Cardiac fibroblast (primary cell): ENCODE data around the gene PARD3B.

Source experiments
- DNase-seq, 2 donors: peaks; one replicate each; pipeline versions ENCODE4 v3.0.0 to v3.0.0-alpha.2; 2010; ENCODE audit warnings: low read depth in 2 of 2
- H3K4me3 ChIP-seq, 2 donors: replicated peaks in 1 of 2; 1 replicate in 1 of 2; 2 replicates in 1 of 2; pipeline ENCODE4 v1.5.1; 2011; ENCODE audit warnings: low read depth in 2 of 2, low read length in 2 of 2, mild to moderate bottlenecking in 2 of 2, moderate library complexity in 1 of 2
- TF ChIP-seq, protein P1 (sequence below): IDR thresholded peaks from one replicate; pipeline ENCODE4 v1.5.1; 2011; ENCODE audit warnings: low read depth, mild to moderate bottlenecking, low read length, inconsistent platforms

Gene PARD3B

DNA sequence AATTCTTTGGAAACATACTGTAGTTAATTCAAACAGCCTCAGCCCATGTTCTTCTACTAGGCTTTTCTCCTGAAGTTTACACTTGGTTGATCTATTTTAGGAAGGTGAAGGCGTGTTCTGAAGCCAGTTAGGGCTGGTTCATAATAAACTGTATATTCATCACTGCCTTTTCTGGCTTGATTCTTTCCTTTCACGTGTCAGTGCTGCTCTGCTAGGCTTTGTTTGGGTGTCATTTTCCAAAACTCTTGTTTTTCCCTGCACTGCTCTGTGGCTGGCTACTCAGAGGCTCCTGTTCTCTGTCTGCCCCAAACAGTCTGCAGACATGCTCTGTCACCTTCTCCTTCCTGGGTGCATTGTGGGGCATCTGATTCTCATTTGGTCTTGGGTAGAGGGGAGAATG is 136.1 kb downstream of the PARD3B start:
- DNase-seq: peak in 1 of 2 donors; percentile 36
- TF ChIP-seq, protein P1, sequence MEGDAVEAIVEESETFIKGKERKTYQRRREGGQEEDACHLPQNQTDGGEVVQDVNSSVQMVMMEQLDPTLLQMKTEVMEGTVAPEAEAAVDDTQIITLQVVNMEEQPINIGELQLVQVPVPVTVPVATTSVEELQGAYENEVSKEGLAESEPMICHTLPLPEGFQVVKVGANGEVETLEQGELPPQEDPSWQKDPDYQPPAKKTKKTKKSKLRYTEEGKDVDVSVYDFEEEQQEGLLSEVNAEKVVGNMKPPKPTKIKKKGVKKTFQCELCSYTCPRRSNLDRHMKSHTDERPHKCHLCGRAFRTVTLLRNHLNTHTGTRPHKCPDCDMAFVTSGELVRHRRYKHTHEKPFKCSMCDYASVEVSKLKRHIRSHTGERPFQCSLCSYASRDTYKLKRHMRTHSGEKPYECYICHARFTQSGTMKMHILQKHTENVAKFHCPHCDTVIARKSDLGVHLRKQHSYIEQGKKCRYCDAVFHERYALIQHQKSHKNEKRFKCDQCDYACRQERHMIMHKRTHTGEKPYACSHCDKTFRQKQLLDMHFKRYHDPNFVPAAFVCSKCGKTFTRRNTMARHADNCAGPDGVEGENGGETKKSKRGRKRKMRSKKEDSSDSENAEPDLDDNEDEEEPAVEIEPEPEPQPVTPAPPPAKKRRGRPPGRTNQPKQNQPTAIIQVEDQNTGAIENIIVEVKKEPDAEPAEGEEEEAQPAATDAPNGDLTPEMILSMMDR: no peak
- no peak overlapping the region for H3K4me3 ChIP-seq

DNA sequence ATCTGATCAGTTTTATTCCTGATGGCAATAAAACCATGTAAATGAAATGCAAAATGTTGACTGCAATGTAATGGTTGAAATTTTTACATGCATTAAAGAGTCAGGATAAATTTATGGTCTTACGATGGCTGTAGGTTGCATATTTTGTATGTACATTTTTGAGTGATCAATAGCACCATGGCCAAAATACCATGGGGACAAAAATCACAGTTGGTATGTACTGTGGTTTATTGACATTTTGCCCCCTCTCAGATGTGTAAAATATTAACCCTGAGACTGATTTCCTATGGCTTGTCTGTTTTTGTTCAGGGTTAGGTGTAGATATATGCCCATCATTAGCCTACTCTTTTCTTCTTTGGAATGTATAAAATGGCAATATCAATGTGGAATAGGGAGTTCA is 138.1 kb downstream of the PARD3B start:
- DNase-seq: no peak
- no peak overlapping the region for H3K4me3 ChIP-seq
- TF ChIP-seq, protein P1: no peak

DNA sequence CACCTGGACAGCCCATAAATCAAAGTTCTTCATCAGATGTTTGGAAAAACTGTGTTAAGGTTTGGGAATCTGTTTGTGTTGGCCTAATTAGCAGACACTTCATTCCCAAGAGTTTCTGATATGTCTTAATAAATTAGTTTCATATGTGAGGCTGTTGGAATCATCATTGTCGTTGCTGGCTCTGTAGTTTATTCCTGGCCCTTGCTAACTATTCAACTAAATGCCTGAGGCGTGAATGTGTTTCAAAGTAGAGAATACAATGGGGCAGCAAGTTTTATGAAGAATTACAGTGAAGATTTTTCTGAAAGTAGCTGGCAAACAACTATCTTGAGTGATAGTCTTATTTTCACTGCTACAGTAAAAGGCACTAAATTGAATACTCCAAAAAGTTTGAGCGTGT is 141.1 kb downstream of the PARD3B start:
- H3K4me3 ChIP-seq: no peak overlapping the region
- TF ChIP-seq, protein P1: no peak
- DNase-seq: no peak

DNA sequence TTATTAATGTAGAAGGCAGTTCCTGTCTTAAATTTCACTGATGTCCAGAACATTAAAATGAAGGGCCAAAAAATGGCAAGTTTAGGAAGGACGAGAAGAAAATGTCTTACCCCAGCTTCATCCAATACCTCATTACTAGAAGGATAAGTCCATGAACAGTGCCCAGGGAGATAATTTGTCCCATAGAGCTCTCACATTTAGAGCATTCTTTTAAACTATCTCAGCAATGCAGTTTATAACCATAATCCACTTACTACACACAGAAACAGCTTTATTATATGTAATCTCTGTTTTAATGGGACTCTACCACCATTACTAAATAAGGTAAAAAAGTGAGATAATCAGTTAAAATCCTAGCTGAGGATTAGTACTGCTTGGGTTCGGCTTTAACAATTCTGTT is 142.5 kb downstream of the PARD3B start:
- no peak for DNase-seq
- no peak overlapping the region for H3K4me3 ChIP-seq
- TF ChIP-seq, protein P1: no peak

DNA sequence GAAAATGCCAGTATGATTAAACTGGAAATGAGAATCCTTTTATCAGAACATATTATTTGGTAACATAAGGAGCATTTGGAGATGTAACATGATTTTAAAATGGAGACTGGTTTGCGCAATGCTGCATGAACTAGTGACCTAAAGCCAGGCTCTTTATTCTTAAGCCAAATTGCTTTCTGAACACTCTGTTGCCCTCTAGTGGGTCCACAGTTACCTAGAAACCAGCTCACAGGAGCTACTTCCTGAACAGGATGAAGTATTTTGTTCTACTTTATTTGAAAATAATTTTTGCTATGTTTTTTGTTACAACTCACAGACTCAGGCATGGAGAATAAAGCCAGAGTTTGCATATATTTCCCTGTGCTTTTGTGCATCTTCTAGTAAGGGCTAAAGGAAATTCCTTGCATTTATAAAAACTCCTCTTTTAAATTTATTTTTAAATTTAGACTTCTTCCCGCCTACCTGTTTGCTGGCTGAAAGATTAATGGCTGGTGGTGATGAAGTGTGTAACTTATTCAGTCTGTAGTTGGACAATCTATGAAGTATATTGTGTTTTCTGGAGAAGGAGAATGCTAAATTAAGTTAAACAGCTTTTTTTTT is 146.7 kb downstream of the PARD3B start:
- TF ChIP-seq, protein P1: peak; percentile 83
- peak; percentile 94 to 97 for DNase-seq

DNA sequence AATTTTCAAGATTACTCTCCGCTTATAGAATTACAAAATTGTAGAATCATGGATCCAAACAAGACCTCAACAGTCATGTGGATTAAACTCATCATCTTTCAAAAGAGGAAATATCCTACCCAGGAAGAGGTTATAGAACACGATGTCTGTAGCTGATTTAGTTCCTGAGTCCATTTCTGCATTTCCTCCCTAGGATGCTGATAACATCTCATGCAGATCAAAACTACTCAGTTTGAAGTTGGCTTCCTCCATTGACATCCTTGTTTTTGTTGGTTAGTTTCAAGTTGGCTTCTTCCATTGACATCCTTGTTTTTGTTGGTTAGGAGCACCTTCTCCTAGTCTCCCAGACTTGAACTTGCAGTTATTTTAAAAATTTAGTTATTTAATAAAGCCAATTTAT is 147.5 kb downstream of the PARD3B start:
- no peak for DNase-seq
- H3K4me3 ChIP-seq: no peak overlapping the region
- TF ChIP-seq, protein P1: no peak

More for the DNA sequence above, 146.7 kb downstream of the PARD3B start:
- no peak overlapping the region for H3K4me3 ChIP-seq

DNA sequence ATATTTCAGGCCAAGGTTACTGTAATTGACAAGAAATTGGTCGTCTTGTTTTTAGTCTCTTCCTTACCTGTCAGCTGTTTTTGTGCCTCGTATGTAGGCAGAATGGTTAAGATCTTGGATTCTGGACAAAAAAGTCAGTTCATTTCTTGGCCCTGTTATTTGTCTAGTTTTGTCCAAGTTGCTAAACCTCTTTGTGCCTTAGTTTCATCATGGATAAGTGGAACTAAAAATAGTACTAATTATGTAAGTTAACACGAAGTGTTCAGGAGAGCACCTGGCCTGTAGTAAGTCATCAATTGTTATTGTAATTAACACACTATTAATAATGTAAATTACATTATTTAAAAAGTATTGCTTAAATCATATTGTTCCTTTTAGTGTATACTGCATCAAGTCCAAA is 148.0 kb downstream of the PARD3B start:
- H3K4me3 ChIP-seq: no peak overlapping the region
- no peak for DNase-seq
- TF ChIP-seq, protein P1: no peak
